ENCODE data around the gene SDHC. TPM values are rescaled to one million over a fixed set of nuclear protein-coding genes. Genes with fewer than 3 reads are reported as not detected.
A peak's percentile ranks its signal among the peaks of the same experiment; 100 is the strongest.
"Not testable (repeated sequence)": the region's sequence is repeated elsewhere in the genome, so short reads cannot be mapped to it uniquely, and the experiment has no call there.

SDHC gene
- total and polyA plus RNA-seq, 2 donors (not counting 1 experiment from before 2014, with no cell fraction given), result 78.3 to 109 TPM

- 95% methylated on average over 5 of the region's 8 CpGs for WGBS (ENCODE audit: insufficient coverage)
- Histone ChIP-seq H3K4me3 (ENCODE audit: control extremely low read depth in 1 of 5, extremely low read depth in 1 of 5, insufficient read depth in 1 of 5, low read depth in 2 of 5, low read length in 4 of 5) (no peak overlapping the region), H2AFZ (ENCODE audit: insufficient read depth, low read depth, low read length, poor library complexity, severe bottlenecking) (no peak overlapping the region), H3K9me3 (ENCODE audit: control extremely low read depth in 1 of 3, control insufficient read depth in 2 of 3, insufficient read depth in 1 of 3, low read length in 2 of 3) (no peaks in the 10 kb centered on the region), H3K4me1 (ENCODE audit: control insufficient read depth in 2 of 2, insufficient read depth in 2 of 2, low read length in 2 of 2) (peaks cover 6 to 14% of the 10 kb centered on the region in 2 donors), H4K20me1 (ENCODE audit: control insufficient read depth, insufficient read depth, low read length, poor library complexity, severe bottlenecking) (no peaks in the 10 kb centered on the region), H3K4me2 (replicated peaks; ENCODE audit: low read depth, low read length, poor library complexity, severe bottlenecking) (no peak overlapping the region), H3K79me2 (ENCODE audit: control insufficient read depth, insufficient read depth, low read length) (no peaks in the 10 kb centered on the region), H3K36me3 (replicated peaks in 1 of 2; ENCODE audit: control extremely low read depth in 1 of 2, control insufficient read depth in 1 of 2, extremely low read depth in 1 of 2, insufficient read depth in 2 of 2, low read length in 1 of 2) (no peaks in the 10 kb centered on the region), H3K9ac (ENCODE audit: low read length) (no peak overlapping the region), H3K27ac (ENCODE audit: low read length in 2 of 2) (no peak overlapping the region), H3K27me3 (replicated peaks in 1 of 4; ENCODE audit: control extremely low read depth in 1 of 4, control insufficient read depth in 3 of 4, insufficient read depth in 4 of 4, low read length in 3 of 4) (no peaks in the 10 kb centered on the region)
- Mint-ChIP-seq H3K9me3 (ENCODE audit: insufficient read depth) (no peaks in the 10 kb centered on the region), H3K4me3 (peak overlapping the region; percentile 95), H3K27me3 (no peaks in the 10 kb centered on the region), H3K27ac (no peak overlapping the region), H3K4me1 (peaks cover 14% of the 10 kb centered on the region)
- CTCF ChIA-PET, result interaction anchor here (0.9 kb wide), 1 partner anchor 189 kb away, joined by 3 read pairs; the partner anchor contains the start of gene NDUFS2
- ATAC-seq (ENCODE audit: low read depth) (no peak), DNase-seq (no peak)
- intact Hi-C loops (cut with micrococcal nuclease), result loop anchor here (10.0 kb wide), 3 partner anchors 53 to 1297 kb away; partner anchors contain the start of genes ATF6 and IGSF8
- no peak for TF ChIP-seq EZH2 (IDR thresholded peaks at IDR 0.05; ENCODE audit: borderline replicate concordance, insufficient read depth, low read depth, low read length, poor library complexity, severe bottlenecking)
- TF ChIP-seq CTCF (IDR thresholded peaks at IDR 0.05), result no peak
- POLR2A ChIA-PET, result interaction anchor here (1.1 kb wide), 1 partner anchor 166 kb away, joined by 3 read pairs; no protein-coding TSS in a partner anchor
These were observed 77.4 kb downstream of the SDHC start for GRCh38 chr1:161391611-161392010.

GRCh38 chr1:161393151-161393550 lies 79.0 kb downstream of the SDHC start:
- CTCF ChIA-PET, result interaction anchor here (1.3 kb wide), 1 partner anchor 11 kb away, joined by 3 read pairs; no protein-coding TSS in a partner anchor
- H3K4me1 Mint-ChIP-seq, result peaks cover 14% of the 10 kb centered on the region
- TF ChIP-seq CTCF (IDR thresholded peaks at IDR 0.05) (no peak), EZH2 (IDR thresholded peaks at IDR 0.05; ENCODE audit: borderline replicate concordance, insufficient read depth, low read depth, low read length, poor library complexity, severe bottlenecking) (no peak)
- no peak overlapping the region for H3K27ac ChIP-seq (ENCODE audit: low read length in 2 of 2)
- DNase-seq, result no peak
- no peaks in the 10 kb centered on the region for H3K9me3 ChIP-seq (ENCODE audit: control extremely low read depth in 1 of 3, control insufficient read depth in 2 of 3, insufficient read depth in 1 of 3, low read length in 2 of 3)
- POLR2A ChIA-PET, result no interaction called here
- no peak overlapping the region for H3K27ac Mint-ChIP-seq
- intact Hi-C loops (cut with micrococcal nuclease), result loop anchor here (10.0 kb wide), 3 partner anchors 52 to 1298 kb away; partner anchors contain the start of genes ATF6 and IGSF8
- no peak overlapping the region for H3K9ac ChIP-seq (ENCODE audit: low read length)
- H3K4me2 ChIP-seq (replicated peaks; ENCODE audit: low read depth, low read length, poor library complexity, severe bottlenecking), result no peak overlapping the region
- H2AFZ ChIP-seq (ENCODE audit: insufficient read depth, low read depth, low read length, poor library complexity, severe bottlenecking), result no peak overlapping the region
- H3K4me3 ChIP-seq (ENCODE audit: control extremely low read depth in 1 of 5, extremely low read depth in 1 of 5, insufficient read depth in 1 of 5, low read depth in 2 of 5, low read length in 4 of 5), result no peak overlapping the region
- H3K4me1 ChIP-seq (ENCODE audit: control insufficient read depth in 2 of 2, insufficient read depth in 2 of 2, low read length in 2 of 2), result peaks cover 6 to 15% of the 10 kb centered on the region in 2 donors
- H3K9me3 Mint-ChIP-seq (ENCODE audit: insufficient read depth), result no peaks in the 10 kb centered on the region
- H3K27me3 Mint-ChIP-seq, result no peaks in the 10 kb centered on the region
- no peaks in the 10 kb centered on the region for H3K36me3 ChIP-seq (replicated peaks in 1 of 2; ENCODE audit: control extremely low read depth in 1 of 2, control insufficient read depth in 1 of 2, extremely low read depth in 1 of 2, insufficient read depth in 2 of 2, low read length in 1 of 2)
- H4K20me1 ChIP-seq (ENCODE audit: control insufficient read depth, insufficient read depth, low read length, poor library complexity, severe bottlenecking), result no peaks in the 10 kb centered on the region
- no peak for ATAC-seq (ENCODE audit: low read depth)
- no peaks in the 10 kb centered on the region for H3K27me3 ChIP-seq (replicated peaks in 1 of 4; ENCODE audit: control extremely low read depth in 1 of 4, control insufficient read depth in 3 of 4, insufficient read depth in 4 of 4, low read length in 3 of 4)
- no peak overlapping the region for H3K4me3 Mint-ChIP-seq
- no peaks in the 10 kb centered on the region for H3K79me2 ChIP-seq (ENCODE audit: control insufficient read depth, insufficient read depth, low read length)

GRCh38 chr1:161397038-161397437 lies 82.9 kb downstream of the SDHC start:
- DNase-seq; H3K9ac ChIP-seq (ENCODE audit: low read length); H3K27ac Mint-ChIP-seq; H3K4me2 ChIP-seq (replicated peaks; ENCODE audit: low read depth, low read length, poor library complexity, severe bottlenecking); H3K27me3 Mint-ChIP-seq; H2AFZ ChIP-seq (ENCODE audit: insufficient read depth, low read depth, low read length, poor library complexity, severe bottlenecking); H3K27ac ChIP-seq (ENCODE audit: low read length in 2 of 2); H4K20me1 ChIP-seq (ENCODE audit: control insufficient read depth, insufficient read depth, low read length, poor library complexity, severe bottlenecking); H3K36me3 ChIP-seq (replicated peaks in 1 of 2; ENCODE audit: control extremely low read depth in 1 of 2, control insufficient read depth in 1 of 2, extremely low read depth in 1 of 2, insufficient read depth in 2 of 2, low read length in 1 of 2); ATAC-seq (ENCODE audit: low read depth); H3K9me3 ChIP-seq (ENCODE audit: control extremely low read depth in 1 of 3, control insufficient read depth in 2 of 3, insufficient read depth in 1 of 3, low read length in 2 of 3); H3K4me3 ChIP-seq (ENCODE audit: control extremely low read depth in 1 of 5, extremely low read depth in 1 of 5, insufficient read depth in 1 of 5, low read depth in 2 of 5, low read length in 4 of 5); H3K27me3 ChIP-seq (replicated peaks in 1 of 4; ENCODE audit: control extremely low read depth in 1 of 4, control insufficient read depth in 3 of 4, insufficient read depth in 4 of 4, low read length in 3 of 4); H3K9me3 Mint-ChIP-seq (ENCODE audit: insufficient read depth); H3K79me2 ChIP-seq (ENCODE audit: control insufficient read depth, insufficient read depth, low read length); POLR2A ChIA-PET: not testable (repeated sequence)
- Mint-ChIP-seq H3K4me1 (peaks cover 23% of the 10 kb centered on the region), H3K4me3 (peak overlapping the region; percentile 7)
- intact Hi-C loops (cut with micrococcal nuclease), result loop anchor here (10.0 kb wide), 3 partner anchors 48 to 1302 kb away; partner anchors contain the start of genes ATF6 and IGSF8
- 97% methylated on average over 5 of the region's 8 CpGs for WGBS (ENCODE audit: insufficient coverage)
- CTCF ChIA-PET, result interaction anchor here (0.6 kb wide), 1 partner anchor 364 kb away, joined by 3 read pairs; no protein-coding TSS in a partner anchor
- H3K4me1 ChIP-seq (ENCODE audit: control insufficient read depth in 2 of 2, insufficient read depth in 2 of 2, low read length in 2 of 2), result peaks cover 13 to 20% of the 10 kb centered on the region in 2 donors

All from B cell (primary cell).